Erythroblast (primary cell): ENCODE measurements around the gene PPP3CA.

ENCODE experiments used
- GATA1 ChIP-seq: IDR thresholded peaks from 2 replicates; pipeline ENCODE4 v1.6.1; 2011; ENCODE audit warnings: low read depth, mild to moderate bottlenecking, control low read depth, low read length, moderate library complexity
- POLR2A ChIP-seq: IDR thresholded peaks from 2 replicates; pipeline ENCODE4 v1.6.1; 2011; ENCODE audit warnings: mild to moderate bottlenecking, low read length

- TF ChIP-seq POLR2A (no peak), GATA1 (no peak)
Observed at GRCh38 chr4:101309925-101310324, 37.4 kb downstream of the PPP3CA start.
